ENCODE data around the gene ATF6.

The ATF6 gene

GRCh38 chr1:161766102-161766981 lies at the start of gene ATF6:
Gene ATF6, plus strand, starts transcription at chr1:161766320. Its CDS starts 41 bp downstream, at chr1:161766361.
- Histone ChIP-seq H3K9me3 (ENCODE audit: severe bottlenecking) (no peaks in the 10 kb centered on the region), H3K27me3 (ENCODE audit: insufficient read depth, low read depth, severe bottlenecking) (no peaks in the 10 kb centered on the region), H3K27ac (peak within 1 kb of the TSS; percentile 67), H3K36me3 (peaks cover 2% of the 10 kb centered on the region; the same call in 1 of the 2 replicates), H3K4me3 (ENCODE audit: low read depth, low read length) (peak within 1 kb of the TSS; percentile 95)
- no peak for TF ChIP-seq CTCF (IDR thresholded peaks at IDR 0.05; ENCODE audit: low read depth, low read length)
- DNase-seq = peak; percentile 92

- TF ChIP-seq CTCF (IDR thresholded peaks at IDR 0.05; ENCODE audit: low read depth, low read length) = no peak
- peaks cover 100% of the 10 kb centered on the region for H3K27me3 ChIP-seq (ENCODE audit: insufficient read depth, low read depth, severe bottlenecking)
- no peak overlapping the region for H3K4me3 ChIP-seq (ENCODE audit: low read depth, low read length)
- no peak for DNase-seq
- H3K36me3 ChIP-seq = no peaks in the 10 kb centered on the region
- H3K27ac ChIP-seq = no peak overlapping the region
- H3K9me3 ChIP-seq (ENCODE audit: severe bottlenecking) = peaks cover 8% of the 10 kb centered on the region
Observed at GRCh38 chr1:161718559-161719324, 47.4 kb upstream of the ATF6 start.

GRCh38 chr1:161719325-161719611 lies 46.9 kb upstream of the ATF6 start:
- H3K27ac ChIP-seq = no peak overlapping the region
- H3K27me3 ChIP-seq (ENCODE audit: insufficient read depth, low read depth, severe bottlenecking) = peaks cover 100% of the 10 kb centered on the region
- no peak for DNase-seq
- no peak for TF ChIP-seq CTCF (IDR thresholded peaks at IDR 0.05; ENCODE audit: low read depth, low read length)
- H3K36me3 ChIP-seq = no peaks in the 10 kb centered on the region
- no peak overlapping the region for H3K4me3 ChIP-seq (ENCODE audit: low read depth, low read length)
- H3K9me3 ChIP-seq (ENCODE audit: severe bottlenecking) = peaks cover 3% of the 10 kb centered on the region

- Histone ChIP-seq H3K36me3 (no peaks in the 10 kb centered on the region), H3K4me3 (ENCODE audit: low read depth, low read length) (no peak overlapping the region), H3K9me3 (ENCODE audit: severe bottlenecking) (peaks cover 2% of the 10 kb centered on the region), H3K27me3 (ENCODE audit: insufficient read depth, low read depth, severe bottlenecking) (peaks cover 100% of the 10 kb centered on the region), H3K27ac (no peak overlapping the region)
- no peak for TF ChIP-seq CTCF (IDR thresholded peaks at IDR 0.05; ENCODE audit: low read depth, low read length)
- DNase-seq = no peak
Observed at GRCh38 chr1:161720422-161720821, 45.7 kb upstream of the ATF6 start.

GRCh38 chr1:161720956-161721737 lies 45.0 kb upstream of the ATF6 start, which contains the start of gene FCRLB:
Gene FCRLB, plus strand, starts transcription at chr1:161721544. Its CDS starts 1,129 bp downstream, at chr1:161722673.
- no peak for DNase-seq
- no peak for TF ChIP-seq CTCF (IDR thresholded peaks at IDR 0.05; ENCODE audit: low read depth, low read length)
- H3K27ac ChIP-seq = no peak within 1 kb of the TSS
- peaks cover 100% of the 10 kb centered on the region for H3K27me3 ChIP-seq (ENCODE audit: insufficient read depth, low read depth, severe bottlenecking)
- no peak within 1 kb of the TSS for H3K4me3 ChIP-seq (ENCODE audit: low read depth, low read length)
- H3K9me3 ChIP-seq (ENCODE audit: severe bottlenecking) = peaks cover 2% of the 10 kb centered on the region
- no peaks in the 10 kb centered on the region for H3K36me3 ChIP-seq
